GM19397 (cell line): ENCODE measurements around the gene LAMA4.
A peak's percentile ranks its signal among the peaks of the same experiment; 100 is the strongest.
"Not testable (repeated sequence)": the region's sequence is repeated elsewhere in the genome, so short reads cannot be mapped to it uniquely, and the experiment has no call there.

Experiments
- ATAC-seq: cut with Tn5 transposase; IDR thresholded peaks from one replicate; pipeline ENCODE4 v1.9.1; 2021; ENCODE audit warnings: mild to moderate bottlenecking, moderate library complexity; ENCODE audit not compliant: unreplicated experiment

Gene LAMA4

GRCh38 chr6:112218563-112218962 is 35.8 kb downstream of the LAMA4 start:
- no peak for ATAC-seq

GRCh38 chr6:112216662-112217551 is 37.5 kb downstream of the LAMA4 start:
- ATAC-seq, result no peak

- ATAC-seq, result no peak
These were observed 38.7 kb downstream of the LAMA4 start for GRCh38 chr6:112215488-112216284.

GRCh38 chr6:112214739-112215269 is 39.6 kb downstream of the LAMA4 start:
- no peak for ATAC-seq

GRCh38 chr6:112210852-112211251 is 43.5 kb downstream of the LAMA4 start:
- ATAC-seq, result no peak

- no peak for ATAC-seq
These were observed 45.2 kb downstream of the LAMA4 start for GRCh38 chr6:112209131-112209530.

- ATAC-seq, result no peak
These were observed 46.6 kb downstream of the LAMA4 start for GRCh38 chr6:112207776-112208175.

- ATAC-seq, result no peak
These were observed 47.2 kb downstream of the LAMA4 start for GRCh38 chr6:112207131-112207530.

GRCh38 chr6:112206110-112206458 is 48.3 kb downstream of the LAMA4 start:
- ATAC-seq, result no peak

GRCh38 chr6:112205427-112206109 is 48.8 kb downstream of the LAMA4 start:
- ATAC-seq, result no peak

- ATAC-seq, result no peak
These were observed 50.0 kb downstream of the LAMA4 start for GRCh38 chr6:112204350-112204706.

GRCh38 chr6:112203577-112204349 is 50.6 kb downstream of the LAMA4 start:
- ATAC-seq, result no peak

- peak; percentile 70 for ATAC-seq
These were observed 51.6 kb downstream of the LAMA4 start for GRCh38 chr6:112202639-112203341.

- ATAC-seq, result not testable (repeated sequence)
These were observed 54.0 kb downstream of the LAMA4 start for GRCh38 chr6:112200185-112200914.

- ATAC-seq, result no peak
These were observed 55.4 kb downstream of the LAMA4 start for GRCh38 chr6:112199001-112199403.

GRCh38 chr6:112198582-112198981 is 55.8 kb downstream of the LAMA4 start:
- ATAC-seq, result no peak

- ATAC-seq, result no peak
These were observed 56.7 kb downstream of the LAMA4 start for GRCh38 chr6:112197636-112198035.

- no peak for ATAC-seq
These were observed 58.1 kb downstream of the LAMA4 start for GRCh38 chr6:112196306-112196705.

- ATAC-seq, result no peak
These were observed 59.2 kb downstream of the LAMA4 start for GRCh38 chr6:112195166-112195565.
